HepG2 (cell line): ENCODE results near the gene COG1. TPM values are rescaled to one million over a fixed set of nuclear protein-coding genes. Genes with fewer than 3 reads are reported as not detected.

Experiments
- ADNP ChIP-seq: sonication (generic); formaldehyde crosslinking; IDR thresholded peaks from 2 replicates; pipeline ENCODE4 v1.4.0; 2020; ENCODE audit warnings: missing genetic modification reagents
- AGO1 ChIP-seq: fragments of 200-400 bp; formaldehyde crosslinking; IDR thresholded peaks from 2 replicates; pipeline ENCODE4 v1.6.1; 2017; ENCODE audit warnings: mild to moderate bottlenecking, low read depth, low read length, moderate library complexity; ENCODE audit not compliant: poor library complexity, severe bottlenecking
- CCDC6 ChIP-seq: sonication (generic); formaldehyde crosslinking; IDR thresholded peaks from 2 replicates; pipeline ENCODE4 v1.8.1; 2022; ENCODE audit warnings: mild to moderate bottlenecking, missing genetic modification reagents, moderate library complexity
- DMAP1 ChIP-seq: IDR thresholded peaks from 2 replicates; pipeline ENCODE4 v1.6.1; 2016
- DNMT3B ChIP-seq: conservative IDR thresholded peaks from 2 replicates; pipeline ENCODE4 v1.6.1; 2016; ENCODE audit warnings: missing biosample characterization, control low read depth
- ERF ChIP-seq: IDR thresholded peaks from 2 replicates; pipeline ENCODE4 v1.6.1; 2018; ENCODE audit warnings: missing biosample characterization, missing genetic modification reagents
- GTF3A ChIP-seq: sonication (generic); formaldehyde crosslinking; conservative IDR thresholded peaks from 2 replicates; pipeline ENCODE4 v1.4.0; 2020; ENCODE audit warnings: mild to moderate bottlenecking, missing genetic modification reagents
- MAZ ChIP-seq, 2 experiments: sonication (generic) in 1 of 2; formaldehyde crosslinking in 1 of 2; IDR thresholded peaks; 2 replicates each; pipeline versions ENCODE4 v1.5.0 to v1.6.1; 2012 to 2020; ENCODE audit warnings: low read depth in 2 of 2, mild to moderate bottlenecking in 2 of 2, borderline replicate concordance in 1 of 2, improper control_type of control experiment in 1 of 2, low read length in 1 of 2, missing genetic modification reagents in 1 of 2, moderate library complexity in 1 of 2
- MIER3 ChIP-seq: IDR thresholded peaks from 2 replicates; pipeline ENCODE4 v1.6.1; 2016; ENCODE audit warnings: missing compliant biosample characterization, borderline replicate concordance
- NFRKB ChIP-seq: fragments of 450-650 bp; IDR thresholded peaks from 2 replicates; pipeline ENCODE4 v1.6.1; 2017
- NFYB ChIP-seq: sonication (generic); formaldehyde crosslinking; IDR thresholded peaks from 2 replicates; pipeline ENCODE4 v1.4.0; 2020; ENCODE audit warnings: missing genetic modification reagents
- PAWR ChIP-seq: sonication (generic); formaldehyde crosslinking; IDR thresholded peaks from 2 replicates; pipeline ENCODE4 v1.4.0; 2020; ENCODE audit warnings: missing genetic modification reagents, mild to moderate bottlenecking, borderline replicate concordance
- PITX1 ChIP-seq: sonication (generic); formaldehyde crosslinking; IDR thresholded peaks from 2 replicates; pipeline ENCODE4 v1.5.1; 2020; ENCODE audit warnings: mild to moderate bottlenecking, missing genetic modification reagents
- RORA ChIP-seq: sonication (generic); formaldehyde crosslinking; IDR thresholded peaks from 2 replicates; pipeline ENCODE4 v1.5.0; 2020; ENCODE audit warnings: mild to moderate bottlenecking, missing genetic modification reagents, moderate library complexity
- SIN3B ChIP-seq: fragments of 150-350 bp; IDR thresholded peaks from 2 replicates; pipeline ENCODE4 v1.6.1; 2014; ENCODE audit warnings: low read length
- SOX6 ChIP-seq, 2 experiments: fragments of 450-650 bp in 1 of 2; sonication (generic) in 1 of 2; formaldehyde crosslinking in 1 of 2; IDR thresholded peaks; 2 replicates each; pipeline versions ENCODE4 v1.4.0 to v1.6.1; 2017 to 2020; ENCODE audit warnings: antibody characterized with exemption in 1 of 2, mild to moderate bottlenecking in 1 of 2, missing genetic modification reagents in 1 of 2
- TBL1XR1 ChIP-seq: fragments of 150-350 bp; IDR thresholded peaks from 2 replicates; pipeline ENCODE4 v1.6.1; 2014; ENCODE audit warnings: borderline replicate concordance, low read length; ENCODE audit not compliant: partially characterized antibody
- ZNF558 ChIP-seq: sonication (generic); formaldehyde crosslinking; IDR thresholded peaks from 2 replicates; pipeline ENCODE4 v1.9.0; 2022; ENCODE audit warnings: mild to moderate bottlenecking, missing genetic modification reagents, borderline replicate concordance
- ZNF598 ChIP-seq: sonication (generic); formaldehyde crosslinking; IDR thresholded peaks from 2 replicates; pipeline ENCODE4 v1.5.1; 2020; ENCODE audit warnings: mild to moderate bottlenecking, missing genetic modification reagents, borderline replicate concordance
- ZSCAN20 ChIP-seq: sonication (generic); formaldehyde crosslinking; IDR thresholded peaks from 2 replicates; pipeline ENCODE4 v1.4.0; 2020; ENCODE audit warnings: missing genetic modification reagents, mild to moderate bottlenecking, borderline replicate concordance
- ZZZ3 ChIP-seq: sonication (generic); formaldehyde crosslinking; IDR thresholded peaks from 2 replicates; pipeline ENCODE4 v1.4.0; 2020; ENCODE audit warnings: missing genetic modification reagents, mild to moderate bottlenecking, borderline replicate concordance
- polyA plus RNA-seq, 8 experiments: library from polyadenylated mRNA; depleted of rRNA in 3 of 8; stranded (reverse) in 7 of 8; unstranded in 1 of 8; fragments of >200 nt; fragmentation: Illumina TruSeq in 4 of 8; extraction: Trizol in 4 of 8; gene quantifications; 2 replicates each; pipeline versions ENCODE4 v1.2.1 to v1.2.3, GENCODE V29; 2011 to 2016; ENCODE audit warnings: low read depth in 4 of 8, missing spikeins in 1 of 8, mixed read lengths in 1 of 8; ENCODE audit not compliant: insufficient read depth in 1 of 8
- total RNA-seq, 5 experiments: library from RNA; depleted of rRNA; stranded (reverse); fragments of >200 nt; fragmentation: Illumina TruSeq; extraction: Trizol; gene quantifications; 2 replicates each; pipeline ENCODE4 v1.2.3, GENCODE V29; 2016; ENCODE audit warnings: low read depth in 1 of 5
- TF ChIP-seq, protein P1 (sequence below), 2 experiments: fragments of 450-650 bp in 1 of 2; sonication (generic) in 1 of 2; formaldehyde crosslinking; IDR thresholded peaks; 2 replicates each; pipeline versions ENCODE4 v1.5.0 to v1.8.0; 2020 to 2022; ENCODE audit warnings: mild to moderate bottlenecking in 1 of 2, missing genetic modification reagents in 1 of 2
- TF ChIP-seq, protein P2 (sequence below): sonication (generic); formaldehyde crosslinking; IDR thresholded peaks from 2 replicates; pipeline ENCODE4 v1.4.0; 2020; ENCODE audit warnings: missing genetic modification reagents
- TF ChIP-seq, protein P3 (sequence below): IDR thresholded peaks from 2 replicates; pipeline ENCODE4 v1.6.1; 2016; ENCODE audit warnings: missing compliant biosample characterization, missing genetic modification reagents, borderline replicate concordance
- TF ChIP-seq, protein P4 (sequence below): sonication (generic); formaldehyde crosslinking; IDR thresholded peaks from 2 replicates; pipeline ENCODE4 v1.4.0; 2020; ENCODE audit warnings: low read depth, mild to moderate bottlenecking, missing genetic modification reagents

COG1 gene
- total and polyA plus RNA-seq, 2 of the 13 experiments (the other 11 are each of a cell fraction or from before 2014, with no cell fraction given), result 36.6 to 39.7 TPM

DNA sequence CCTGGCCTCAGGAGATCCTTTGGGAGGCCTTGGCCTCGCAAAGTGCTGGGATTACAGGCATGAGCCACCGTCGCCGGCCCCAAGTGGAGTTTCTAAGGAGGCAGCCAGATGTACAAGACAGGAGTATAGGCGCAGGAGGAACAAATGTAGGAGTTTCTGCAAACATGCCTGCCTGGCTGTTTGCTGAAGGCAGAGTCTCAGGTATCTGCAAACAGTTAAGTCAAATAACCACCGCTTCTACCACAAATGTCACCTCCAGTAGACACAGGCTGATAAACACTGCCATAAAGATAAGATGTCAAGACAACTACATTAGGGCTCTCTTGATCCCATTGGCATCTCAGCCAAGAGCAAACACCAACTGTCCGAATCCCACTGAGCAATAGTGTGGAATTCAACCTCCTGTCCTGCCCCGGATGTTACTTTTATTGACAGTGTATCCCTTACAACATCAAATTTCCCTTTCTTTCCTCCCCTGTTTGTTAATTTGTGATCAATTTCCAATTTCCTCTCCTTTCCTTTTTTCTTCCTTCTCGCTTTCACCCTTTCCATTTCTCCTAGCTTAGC lies 5.6 kb upstream of the COG1 start (continued):
- TF ChIP-seq ZNF558 (CRISPR knock-in tag) (no peak), ADNP (no peak), MIER3 (peak; percentile 93; the same call in 1 of the 2 replicates), RORA (CRISPR knock-in tag) (no peak), ZNF598 (CRISPR knock-in tag) (no peak), NFYB (CRISPR knock-in tag) (no peak), ZSCAN20 (CRISPR knock-in tag) (no peak), SOX6 (IDR thresholded peaks at IDR 0.05) (no peak), SOX6 (CRISPR knock-in tag; IDR thresholded peaks at IDR 0.05) (peak; percentile 98), MAZ (IDR thresholded peaks at IDR 0.05; ENCODE audit: borderline replicate concordance, low read depth, low read length) (no peak), MAZ (CRISPR knock-in tag; IDR thresholded peaks at IDR 0.05; ENCODE audit: low read depth) (0 out of 2 replicates have a peak, but pooled peaks have one; percentile 51), NFRKB (no peak), GTF3A (CRISPR knock-in tag) (no peak), DMAP1 (no peak), TBL1XR1 (no peak), PAWR (no peak), CCDC6 (CRISPR knock-in tag) (no peak), AGO1 (no peak), ZZZ3 (no peak), DNMT3B (no peak), PITX1 (CRISPR knock-in tag) (peak; percentile 97), ERF (CRISPR knock-in tag) (peak; percentile 88), SIN3B (no peak)
- TF ChIP-seq, protein P1, sequence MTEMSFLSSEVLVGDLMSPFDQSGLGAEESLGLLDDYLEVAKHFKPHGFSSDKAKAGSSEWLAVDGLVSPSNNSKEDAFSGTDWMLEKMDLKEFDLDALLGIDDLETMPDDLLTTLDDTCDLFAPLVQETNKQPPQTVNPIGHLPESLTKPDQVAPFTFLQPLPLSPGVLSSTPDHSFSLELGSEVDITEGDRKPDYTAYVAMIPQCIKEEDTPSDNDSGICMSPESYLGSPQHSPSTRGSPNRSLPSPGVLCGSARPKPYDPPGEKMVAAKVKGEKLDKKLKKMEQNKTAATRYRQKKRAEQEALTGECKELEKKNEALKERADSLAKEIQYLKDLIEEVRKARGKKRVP (CRISPR knock-in tag; IDR thresholded peaks at IDR 0.05), result peak in 1 of 2 experiments; percentile 47; a peak in 1 of 4 replicates
- TF ChIP-seq, protein P2, sequence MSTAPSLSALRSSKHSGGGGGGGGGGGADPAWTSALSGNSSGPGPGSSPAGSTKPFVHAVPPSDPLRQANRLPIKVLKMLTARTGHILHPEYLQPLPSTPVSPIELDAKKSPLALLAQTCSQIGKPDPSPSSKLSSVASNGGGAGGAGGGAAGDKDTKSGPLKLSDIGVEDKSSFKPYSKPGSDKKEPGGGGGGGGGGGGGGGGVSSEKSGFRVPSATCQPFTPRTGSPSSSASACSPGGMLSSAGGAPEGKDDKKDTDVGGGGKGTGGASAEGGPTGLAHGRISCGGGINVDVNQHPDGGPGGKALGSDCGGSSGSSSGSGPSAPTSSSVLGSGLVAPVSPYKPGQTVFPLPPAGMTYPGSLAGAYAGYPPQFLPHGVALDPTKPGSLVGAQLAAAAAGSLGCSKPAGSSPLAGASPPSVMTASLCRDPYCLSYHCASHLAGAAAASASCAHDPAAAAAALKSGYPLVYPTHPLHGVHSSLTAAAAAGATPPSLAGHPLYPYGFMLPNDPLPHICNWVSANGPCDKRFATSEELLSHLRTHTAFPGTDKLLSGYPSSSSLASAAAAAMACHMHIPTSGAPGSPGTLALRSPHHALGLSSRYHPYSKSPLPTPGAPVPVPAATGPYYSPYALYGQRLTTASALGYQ, result peak; percentile 100
- TF ChIP-seq, protein P3, sequence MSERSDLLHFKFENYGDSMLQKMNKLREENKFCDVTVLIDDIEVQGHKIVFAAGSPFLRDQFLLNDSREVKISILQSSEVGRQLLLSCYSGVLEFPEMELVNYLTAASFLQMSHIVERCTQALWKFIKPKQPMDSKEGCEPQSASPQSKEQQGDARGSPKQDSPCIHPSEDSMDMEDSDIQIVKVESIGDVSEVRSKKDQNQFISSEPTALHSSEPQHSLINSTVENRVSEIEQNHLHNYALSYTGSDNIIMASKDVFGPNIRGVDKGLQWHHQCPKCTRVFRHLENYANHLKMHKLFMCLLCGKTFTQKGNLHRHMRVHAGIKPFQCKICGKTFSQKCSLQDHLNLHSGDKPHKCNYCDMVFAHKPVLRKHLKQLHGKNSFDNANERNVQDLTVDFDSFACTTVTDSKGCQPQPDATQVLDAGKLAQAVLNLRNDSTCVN, result no peak
- TF ChIP-seq, protein P4, sequence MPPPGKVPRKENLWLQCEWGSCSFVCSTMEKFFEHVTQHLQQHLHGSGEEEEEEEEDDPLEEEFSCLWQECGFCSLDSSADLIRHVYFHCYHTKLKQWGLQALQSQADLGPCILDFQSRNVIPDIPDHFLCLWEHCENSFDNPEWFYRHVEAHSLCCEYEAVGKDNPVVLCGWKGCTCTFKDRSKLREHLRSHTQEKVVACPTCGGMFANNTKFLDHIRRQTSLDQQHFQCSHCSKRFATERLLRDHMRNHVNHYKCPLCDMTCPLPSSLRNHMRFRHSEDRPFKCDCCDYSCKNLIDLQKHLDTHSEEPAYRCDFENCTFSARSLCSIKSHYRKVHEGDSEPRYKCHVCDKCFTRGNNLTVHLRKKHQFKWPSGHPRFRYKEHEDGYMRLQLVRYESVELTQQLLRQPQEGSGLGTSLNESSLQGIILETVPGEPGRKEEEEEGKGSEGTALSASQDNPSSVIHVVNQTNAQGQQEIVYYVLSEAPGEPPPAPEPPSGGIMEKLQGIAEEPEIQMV (CRISPR knock-in tag), result peak; percentile 90
